Fibroblast of lung (primary cell): Measurements from ENCODE around the gene VMAC. TPM values are rescaled to one million over a fixed set of nuclear protein-coding genes. Genes with fewer than 3 reads are reported as not detected.

Experiments
- DNase-seq, 2 donors: peaks; one replicate each; pipeline versions ENCODE4 v3.0.0 to v3.0.0-alpha.2; 2010; ENCODE audit warnings: low read depth in 2 of 2
- H2AFZ ChIP-seq: 2 replicates; pipeline ENCODE4 v1.5.1; 2012; ENCODE audit warnings: low read length, control low read depth, inconsistent platforms
- H3K27ac ChIP-seq: 2 replicates; pipeline ENCODE4 v1.5.1; 2011; ENCODE audit warnings: low read length, control low read depth; ENCODE audit not compliant: insufficient read depth
- H3K27me3 ChIP-seq: 2 replicates; pipeline ENCODE4 v1.5.1; 2011; ENCODE audit warnings: mild to moderate bottlenecking, low read length; ENCODE audit not compliant: control insufficient read depth, insufficient read depth
- H3K36me3 ChIP-seq: 2 replicates; pipeline ENCODE4 v1.5.1; 2011; ENCODE audit warnings: low read length; ENCODE audit not compliant: control insufficient read depth, insufficient read depth
- H3K4me1 ChIP-seq: 2 replicates; pipeline ENCODE4 v1.5.1; 2011; ENCODE audit warnings: low read length; ENCODE audit not compliant: control insufficient read depth, insufficient read depth; ENCODE audit errors: extremely low read depth
- H3K4me2 ChIP-seq: 2 replicates; pipeline ENCODE4 v1.5.1; 2011; ENCODE audit warnings: low read length, control low read depth; ENCODE audit not compliant: insufficient read depth; ENCODE audit errors: extremely low read depth
- H3K4me3 ChIP-seq, 4 experiments: fragments of 200-600 bp in 1 of 4; sonication (generic) in 1 of 4; replicated peaks in 1 of 4; 2 replicates each; pipeline ENCODE4 v1.5.1; 2011 to 2016; ENCODE audit warnings: low read length in 4 of 4, low read depth in 3 of 4, mild to moderate bottlenecking in 3 of 4, control low read depth in 2 of 4, inconsistent platforms in 1 of 4, mixed read lengths in 1 of 4; ENCODE audit not compliant: insufficient read depth in 1 of 4; ENCODE audit errors: control extremely low read depth in 1 of 4
- H3K79me2 ChIP-seq: 2 replicates; pipeline ENCODE4 v1.5.1; 2012; ENCODE audit warnings: mild to moderate bottlenecking, low read length, inconsistent platforms; ENCODE audit not compliant: control insufficient read depth, insufficient read depth
- H3K9ac ChIP-seq: 2 replicates; pipeline ENCODE4 v1.5.1; 2011; ENCODE audit warnings: mild to moderate bottlenecking, low read length, control low read depth; ENCODE audit not compliant: insufficient read depth
- H3K9me3 ChIP-seq: 2 replicates; pipeline ENCODE4 v1.5.1; 2012; ENCODE audit warnings: low read depth, low read length; ENCODE audit not compliant: control insufficient read depth, insufficient read depth
- H4K20me1 ChIP-seq: 2 replicates; pipeline ENCODE4 v1.5.1; 2011; ENCODE audit warnings: low read length; ENCODE audit not compliant: control insufficient read depth, insufficient read depth; ENCODE audit errors: extremely low read depth
- CTCF ChIP-seq, 2 donors: IDR thresholded peaks in 1 of 2; conservative IDR thresholded peaks in 1 of 2; 1 replicate in 1 of 2; 2 replicates in 1 of 2; pipeline ENCODE4 v1.5.1; 2011 to 2012; ENCODE audit warnings: low read length in 2 of 2, control low read depth in 1 of 2, inconsistent platforms in 1 of 2, low read depth in 1 of 2, mild to moderate bottlenecking in 1 of 2
- EZH2 ChIP-seq: IDR thresholded peaks from 2 replicates; pipeline ENCODE4 v1.5.1; 2012; ENCODE audit warnings: low read length, control low read depth, mild to moderate bottlenecking; ENCODE audit errors: missing control alignments
- polyA plus RNA-seq, 2 donors: library from polyadenylated mRNA; depleted of rRNA in 1 of 2; stranded (reverse) in 1 of 2; unstranded in 1 of 2; fragments of >200 nt; gene quantifications; 2 replicates each; pipeline ENCODE4 v1.2.1, GENCODE V29; 2011 to 2012; ENCODE audit warnings: missing spikeins in 1 of 2
- total RNA-seq: library from RNA; depleted of rRNA; stranded (reverse); fragments of >200 nt; gene quantifications from 2 replicates; pipeline ENCODE4 v1.2.1, GENCODE V29; 2014

VMAC gene
- total and polyA plus RNA-seq, 2 donors (not counting 1 experiment from before 2014, with no cell fraction given) = 1.7 to 8.3 TPM

GRCh38 chr19:5895890-5896289 lies 8.8 kb upstream of the VMAC start:
- Histone ChIP-seq H3K9ac (no peak overlapping the region), H3K4me2 (no peak overlapping the region), H3K27me3 (no peaks in the 10 kb centered on the region), H3K9me3 (no peaks in the 10 kb centered on the region), H3K27ac (no peak overlapping the region), H2AFZ (no peak overlapping the region), H3K79me2 (peaks cover 17% of the 10 kb centered on the region), H3K36me3 (peaks cover 17% of the 10 kb centered on the region), H3K4me1 (peaks cover 4% of the 10 kb centered on the region), H4K20me1 (no peaks in the 10 kb centered on the region), H3K4me3 (no peak overlapping the region)
- no peak for DNase-seq
- TF ChIP-seq EZH2 (no peak), CTCF (conservative IDR thresholded peaks at IDR 0.05 in 1 of 2, IDR thresholded peaks at IDR 0.05 in 1 of 2; ENCODE audit: low read depth in 1 of 2, low read length in 2 of 2) (no peak)

GRCh38 chr19:5896365-5897076 lies 8.2 kb upstream of the VMAC start:
- no peaks in the 10 kb centered on the region for H4K20me1 ChIP-seq
- H3K4me1 ChIP-seq = peaks cover 4% of the 10 kb centered on the region
- H2AFZ ChIP-seq = no peak overlapping the region
- H3K9ac ChIP-seq = no peak overlapping the region
- H3K4me3 ChIP-seq = no peak overlapping the region
- H3K9me3 ChIP-seq = no peaks in the 10 kb centered on the region
- peaks cover 24% of the 10 kb centered on the region for H3K79me2 ChIP-seq
- TF ChIP-seq CTCF (conservative IDR thresholded peaks at IDR 0.05 in 1 of 2, IDR thresholded peaks at IDR 0.05 in 1 of 2; ENCODE audit: low read depth in 1 of 2, low read length in 2 of 2) (no peak), EZH2 (no peak)
- peaks cover 17% of the 10 kb centered on the region for H3K36me3 ChIP-seq
- H3K27ac ChIP-seq = no peak overlapping the region
- no peak for DNase-seq
- no peaks in the 10 kb centered on the region for H3K27me3 ChIP-seq
- no peak overlapping the region for H3K4me2 ChIP-seq

GRCh38 chr19:5897189-5897969 lies 7.3 kb upstream of the VMAC start:
- H3K27me3 ChIP-seq = no peaks in the 10 kb centered on the region
- TF ChIP-seq EZH2 (no peak), CTCF (conservative IDR thresholded peaks at IDR 0.05 in 1 of 2, IDR thresholded peaks at IDR 0.05 in 1 of 2; ENCODE audit: low read depth in 1 of 2, low read length in 2 of 2) (no peak)
- peaks cover 17% of the 10 kb centered on the region for H3K36me3 ChIP-seq
- no peaks in the 10 kb centered on the region for H4K20me1 ChIP-seq
- H3K4me1 ChIP-seq = peaks cover 2% of the 10 kb centered on the region
- H3K4me3 ChIP-seq = no peak overlapping the region
- no peak overlapping the region for H3K27ac ChIP-seq
- no peak for DNase-seq
- no peak overlapping the region for H2AFZ ChIP-seq
- no peak overlapping the region for H3K4me2 ChIP-seq
- peaks cover 27% of the 10 kb centered on the region for H3K79me2 ChIP-seq
- no peaks in the 10 kb centered on the region for H3K9me3 ChIP-seq
- no peak overlapping the region for H3K9ac ChIP-seq
